ENCODE results near the gene TRAF7. TPM values are rescaled to one million over a fixed set of nuclear protein-coding genes. Genes with fewer than 3 reads are reported as not detected.
A peak's percentile ranks its signal among the peaks of the same experiment; 100 is the strongest.

Gene TRAF7
- total RNA-seq, 1 experiment from 2014 or later, result 35.9 TPM

DNA sequence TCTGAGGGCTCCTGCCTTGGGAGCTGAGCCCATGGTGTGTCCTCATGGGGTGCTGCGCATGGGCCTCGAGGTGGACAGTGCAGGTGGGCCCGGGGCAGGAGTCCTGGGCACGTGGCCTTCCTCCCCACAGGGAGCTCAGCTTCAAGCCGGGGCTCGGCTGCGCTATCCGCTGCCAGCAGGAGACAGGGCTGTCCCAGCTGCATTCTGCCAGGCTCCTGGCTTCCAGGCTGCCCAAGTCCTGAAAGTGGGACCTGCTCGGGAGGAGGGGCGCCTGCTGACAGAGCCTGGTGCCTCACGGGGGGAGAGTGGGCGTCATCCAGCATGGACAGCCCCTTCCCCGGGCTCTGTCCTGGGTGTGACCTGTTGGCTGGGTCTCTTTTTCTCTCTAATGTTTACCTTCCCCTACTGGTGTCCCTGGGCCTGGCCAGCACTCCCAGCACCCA, 7.1 kb downstream of the TRAF7 start:
- H3K27me3 ChIP-seq, result no peaks in the 10 kb centered on the region
- no peak for DNase-seq
- 0 out of 2 replicates have a peak, but pooled peaks cover 7% of the 10 kb centered on the region for H3K36me3 ChIP-seq
- H3K27ac ChIP-seq, result no peak overlapping the region
- H3K4me1 ChIP-seq, result no peaks in the 10 kb centered on the region
- H3K4me3 ChIP-seq, result no peak overlapping the region
- H3K9me3 ChIP-seq (replicated peaks), result no peaks in the 10 kb centered on the region

DNA sequence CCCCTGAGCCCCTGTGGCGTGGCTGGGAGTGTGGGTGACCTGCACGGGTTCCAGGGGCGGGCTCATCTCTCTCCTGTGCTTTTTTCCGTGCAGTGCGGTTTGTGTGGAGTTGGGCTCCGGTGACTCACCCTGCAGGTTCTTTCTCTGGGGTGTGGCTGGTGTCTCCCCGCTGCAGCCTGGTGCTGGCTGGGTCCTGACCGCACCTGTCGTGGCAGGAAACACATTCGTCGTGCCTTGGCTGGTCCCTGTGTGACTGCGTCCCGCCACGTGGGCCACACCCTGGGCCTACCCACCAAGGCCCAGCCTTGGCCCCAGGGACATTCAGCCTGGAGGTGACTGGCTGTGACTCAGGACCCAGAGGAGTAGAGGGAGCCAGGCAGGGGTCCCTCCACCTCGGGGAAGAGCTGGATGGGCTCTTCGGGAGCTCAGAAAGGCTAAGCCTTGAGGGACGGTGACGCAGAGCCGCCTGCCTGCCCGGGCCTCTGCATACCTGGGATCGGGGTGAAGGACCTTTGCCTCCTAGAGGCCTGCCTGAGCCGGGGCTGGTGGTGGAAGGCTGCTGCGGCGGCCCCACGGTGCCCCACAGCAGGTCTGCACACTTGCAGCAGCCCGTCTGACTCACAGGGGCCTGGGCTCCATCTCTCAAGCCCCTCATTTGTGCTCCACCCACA, 7.8 kb downstream of the TRAF7 start:
- H3K27ac ChIP-seq, result peak overlapping the region; percentile 41
- H3K9me3 ChIP-seq (replicated peaks), result no peaks in the 10 kb centered on the region
- H3K4me3 ChIP-seq, result no peak overlapping the region
- no peaks in the 10 kb centered on the region for H3K4me1 ChIP-seq
- peaks cover 7% of the 10 kb centered on the region; the same call in 1 of the 2 replicates for H3K36me3 ChIP-seq
- peak in 1 of 2 experiments; percentile 25 for DNase-seq
- H3K27me3 ChIP-seq, result no peaks in the 10 kb centered on the region

DNA sequence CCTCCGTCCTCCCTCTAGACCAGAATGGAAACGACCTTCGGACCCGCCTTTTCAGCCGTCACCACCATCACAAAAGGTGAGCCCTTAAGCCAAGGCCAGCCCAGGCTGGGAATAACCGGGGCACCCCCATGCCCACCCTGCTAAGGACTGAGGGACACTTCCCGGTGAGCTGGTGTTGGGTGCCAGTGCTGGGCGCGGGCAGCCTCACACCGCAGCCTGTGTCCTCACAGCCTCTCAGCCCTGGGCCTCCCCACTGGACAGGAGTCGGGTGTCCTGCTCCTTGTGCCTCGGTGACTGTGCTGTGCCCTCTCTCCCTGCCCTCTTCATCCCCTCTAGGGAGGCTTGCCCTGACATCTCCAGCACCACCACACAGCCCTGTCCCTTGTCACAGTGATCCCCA, 10.3 kb downstream of the TRAF7 start:
- Histone ChIP-seq H3K27me3 (no peaks in the 10 kb centered on the region), H3K27ac (no peak overlapping the region), H3K4me1 (peaks cover 4% of the 10 kb centered on the region; the same call in 1 of the 2 replicates), H3K36me3 (peaks cover 7% of the 10 kb centered on the region), H3K9me3 (replicated peaks) (no peaks in the 10 kb centered on the region), H3K4me3 (no peak overlapping the region)
- DNase-seq, result no peak

DNA sequence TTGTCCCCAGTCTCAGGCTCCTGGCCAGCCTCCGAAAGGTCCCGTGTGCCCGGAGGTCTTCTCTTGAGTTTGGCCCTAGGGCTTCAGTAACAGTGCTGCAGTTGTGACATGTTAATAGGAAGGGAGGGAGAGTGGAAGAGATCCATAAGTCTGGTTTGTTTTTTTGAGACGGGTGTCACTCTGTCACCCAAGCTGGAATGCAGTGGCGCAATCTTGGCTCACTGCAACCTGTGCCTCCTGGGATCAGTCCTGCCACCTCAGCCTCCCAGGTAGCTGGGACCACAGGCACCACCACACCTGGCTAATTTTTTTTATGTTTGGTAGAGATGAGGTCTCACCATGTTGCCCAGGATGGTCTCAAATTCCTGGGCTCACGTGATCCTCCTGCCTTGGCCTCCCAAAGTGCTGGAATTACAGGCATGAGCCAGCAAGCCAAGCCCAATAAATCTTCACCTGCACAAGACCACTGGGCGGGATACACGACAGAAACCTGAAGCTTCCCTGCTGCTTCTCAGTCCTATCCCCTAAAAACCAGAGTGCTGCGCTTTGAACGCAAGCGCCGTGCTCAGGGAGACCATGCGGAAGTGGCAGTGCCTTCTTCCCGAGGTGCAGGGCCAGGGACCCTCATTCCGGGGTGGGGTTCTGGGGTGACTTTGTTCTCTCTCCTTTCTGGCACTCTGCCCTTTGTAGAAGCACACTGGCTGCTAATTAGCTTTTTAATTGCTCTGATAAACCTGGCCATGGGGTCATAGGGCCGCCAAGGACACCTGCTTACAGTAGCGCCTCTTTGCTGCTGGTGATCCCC, 10.9 kb downstream of the TRAF7 start:
- Histone ChIP-seq H3K27ac (no peak overlapping the region), H3K4me1 (peaks cover 4% of the 10 kb centered on the region; the same call in 1 of the 2 replicates), H3K9me3 (replicated peaks) (no peaks in the 10 kb centered on the region), H3K27me3 (no peaks in the 10 kb centered on the region), H3K4me3 (no peak overlapping the region), H3K36me3 (peaks cover 8% of the 10 kb centered on the region)
- DNase-seq, result no peak

DNA sequence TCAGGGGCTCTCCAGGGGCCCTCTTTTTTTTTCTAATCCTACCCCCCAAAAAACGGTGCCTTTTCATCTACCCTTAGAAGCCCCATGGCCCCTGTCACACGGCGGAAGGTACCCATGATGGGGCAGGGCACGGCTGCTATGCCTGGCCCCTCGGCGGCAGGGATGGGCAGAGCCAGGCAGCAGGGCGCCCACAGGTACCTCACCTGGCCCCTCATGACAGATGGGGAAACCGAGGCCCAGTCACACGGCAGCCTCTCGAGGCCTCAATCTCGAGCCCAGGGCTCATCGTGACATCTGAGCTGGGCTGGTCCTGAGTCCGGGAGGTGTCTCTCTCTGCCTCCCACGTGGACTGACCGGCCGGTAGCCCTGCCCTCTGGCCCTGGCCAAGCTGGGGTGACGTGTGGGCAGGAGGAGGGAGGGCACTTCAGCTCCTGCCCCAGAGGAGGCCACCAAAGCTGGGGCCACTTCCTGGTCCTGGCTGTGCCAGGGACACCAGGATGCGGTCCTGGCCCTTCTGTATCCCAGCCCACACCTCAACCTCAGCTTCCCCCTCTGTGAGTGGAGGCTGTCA, 11.6 kb downstream of the TRAF7 start:
- Histone ChIP-seq H3K4me3 (no peak overlapping the region), H3K36me3 (peaks cover 12% of the 10 kb centered on the region), H3K27ac (no peak overlapping the region), H3K27me3 (no peaks in the 10 kb centered on the region), H3K4me1 (peaks cover 4% of the 10 kb centered on the region; the same call in 1 of the 2 replicates), H3K9me3 (replicated peaks) (no peaks in the 10 kb centered on the region)
- no peak for DNase-seq

DNA sequence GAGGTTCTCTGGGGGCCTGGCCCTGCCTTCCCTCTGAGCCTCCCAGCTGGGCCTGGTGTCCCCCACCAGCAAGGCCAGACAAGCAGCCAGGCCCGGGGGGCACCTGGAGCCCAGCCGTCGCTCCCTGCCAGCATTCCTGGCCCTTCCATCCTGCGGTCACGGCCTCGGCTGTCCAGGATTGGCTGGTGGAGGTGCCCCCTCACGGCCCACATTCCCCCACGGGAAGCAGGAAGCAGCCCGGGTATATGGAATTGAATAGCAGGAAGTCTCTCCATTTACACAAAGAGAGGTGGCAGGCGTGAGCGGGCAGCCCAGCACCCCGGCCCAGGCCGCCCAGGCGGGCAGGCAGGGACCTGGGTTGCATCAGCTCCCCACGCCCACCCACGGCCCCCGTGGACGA, 14.5 kb downstream of the TRAF7 start:
- Histone ChIP-seq H3K4me3 (no peak overlapping the region), H3K36me3 (peaks cover 13% of the 10 kb centered on the region), H3K4me1 (peaks cover 4% of the 10 kb centered on the region; the same call in 1 of the 2 replicates), H3K9me3 (replicated peaks) (no peaks in the 10 kb centered on the region), H3K27me3 (no peaks in the 10 kb centered on the region), H3K27ac (peak overlapping the region; percentile 32; the same call in 1 of the 2 replicates)
- peak in 1 of 2 experiments; percentile 47 for DNase-seq

DNA sequence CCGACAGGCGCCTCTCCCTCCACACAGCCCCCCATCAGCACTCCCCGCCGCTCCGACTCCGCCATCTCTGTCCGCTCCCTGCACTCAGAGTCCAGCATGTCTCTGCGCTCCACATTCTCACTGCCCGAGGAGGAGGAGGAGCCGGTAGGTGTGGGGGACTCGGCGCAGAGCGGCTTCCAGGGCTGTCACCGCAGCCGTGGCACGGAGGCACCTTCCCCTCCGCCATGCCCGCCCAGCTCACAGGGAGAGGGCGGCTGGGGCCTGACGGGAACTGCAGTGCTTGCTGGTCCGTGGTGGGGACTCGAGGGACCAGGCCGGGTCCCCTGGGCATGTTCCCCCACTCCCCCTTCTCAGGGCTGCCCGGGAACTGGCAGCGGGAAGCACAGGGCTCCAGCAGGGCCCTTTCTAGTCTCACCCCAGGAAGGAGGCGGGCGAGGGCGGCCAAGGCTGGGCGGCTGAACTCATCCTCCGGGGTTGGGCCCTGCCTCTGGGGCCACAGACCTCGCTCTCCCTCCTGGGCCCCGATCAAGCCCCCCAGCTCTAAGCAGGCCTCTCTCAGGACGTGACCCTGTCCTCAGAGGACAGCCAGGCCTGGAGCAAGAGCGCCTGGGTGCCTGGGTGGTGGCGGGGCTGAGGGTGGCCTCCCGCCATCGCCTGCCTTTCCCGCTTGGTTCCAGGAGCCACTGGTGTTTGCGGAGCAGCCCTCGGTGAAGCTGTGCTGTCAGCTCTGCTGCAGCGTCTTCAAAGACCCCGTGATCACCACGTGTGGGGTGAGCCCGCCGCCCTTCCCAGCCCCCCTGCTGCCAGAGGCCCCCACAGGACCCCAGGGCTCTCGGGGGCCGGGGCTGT, 15.2 kb downstream of the TRAF7 start:
- Histone ChIP-seq H3K4me3 (no peak overlapping the region), H3K4me1 (peaks cover 4% of the 10 kb centered on the region; the same call in 1 of the 2 replicates), H3K9me3 (replicated peaks) (no peaks in the 10 kb centered on the region), H3K27ac (peak overlapping the region; percentile 32; the same call in 1 of the 2 replicates), H3K27me3 (no peaks in the 10 kb centered on the region), H3K36me3 (peaks cover 20% of the 10 kb centered on the region)
- DNase-seq, result no peak

DNA sequence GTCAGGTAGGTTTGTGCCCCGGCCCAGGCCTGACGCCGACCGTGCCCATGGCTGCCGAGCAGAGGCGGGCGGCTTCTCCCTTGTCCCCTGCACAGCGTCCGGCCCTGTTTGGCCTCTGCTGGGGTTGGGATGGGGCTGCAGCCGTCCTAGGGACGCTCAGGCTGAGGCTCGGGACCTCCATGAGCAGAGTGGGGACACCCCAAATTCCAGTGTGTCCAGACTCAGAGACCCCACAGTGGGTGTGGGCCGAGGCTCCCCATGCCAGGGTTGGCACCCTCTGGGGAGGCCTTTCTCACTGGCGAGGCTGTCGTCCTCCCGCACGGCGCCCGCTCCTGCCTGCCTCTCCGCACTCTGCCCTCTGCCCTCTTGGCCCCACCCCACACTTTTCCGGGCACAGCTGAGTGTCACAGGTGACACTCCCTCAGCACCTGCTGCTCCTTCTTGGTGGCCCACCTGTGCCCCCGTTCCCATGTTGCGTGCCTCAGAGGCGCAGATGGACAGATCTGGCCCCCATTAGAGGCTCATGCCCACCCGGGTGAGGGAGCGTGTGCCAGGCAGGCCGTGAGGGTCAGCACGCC, 16.1 kb downstream of the TRAF7 start:
- Histone ChIP-seq H3K36me3 (peaks cover 20% of the 10 kb centered on the region), H3K9me3 (replicated peaks) (no peaks in the 10 kb centered on the region), H3K4me3 (no peak overlapping the region), H3K27ac (no peak overlapping the region), H3K27me3 (no peaks in the 10 kb centered on the region), H3K4me1 (peaks cover 4% of the 10 kb centered on the region; the same call in 1 of the 2 replicates)
- DNase-seq, result no peak

DNA sequence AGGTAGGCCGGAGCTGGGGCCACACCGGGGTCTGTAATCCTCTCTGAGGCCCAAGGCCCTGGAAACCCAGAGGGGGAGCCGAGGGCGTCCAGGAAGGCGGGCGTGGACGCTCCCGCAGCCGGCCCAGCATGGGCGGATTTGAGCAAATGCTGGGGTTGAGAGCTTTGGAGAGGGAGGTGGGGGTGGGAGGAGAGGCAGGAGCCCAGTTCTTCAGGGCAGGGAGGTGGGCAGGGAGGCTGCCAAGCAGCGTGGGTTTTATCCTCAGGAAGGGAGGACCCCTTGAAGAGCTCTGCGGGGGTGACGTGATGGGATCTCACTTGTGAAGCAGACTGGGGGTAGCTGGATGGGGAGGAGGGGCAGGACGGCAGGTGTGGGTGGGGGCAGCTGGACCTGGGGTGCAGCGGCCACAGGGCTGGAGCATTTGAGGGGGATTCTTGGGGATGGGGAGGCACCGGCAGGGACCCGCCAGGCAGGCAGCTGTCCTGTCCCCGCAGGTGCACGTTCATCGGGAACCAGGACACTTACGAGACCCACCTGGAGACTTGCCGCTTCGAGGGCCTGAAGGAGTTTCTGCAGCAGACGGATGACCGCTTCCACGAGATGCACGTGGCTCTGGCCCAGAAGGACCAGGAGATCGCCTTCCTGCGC, 17.2 kb downstream of the TRAF7 start:
- Histone ChIP-seq H3K4me1 (peaks cover 4% of the 10 kb centered on the region; the same call in 1 of the 2 replicates), H3K36me3 (peaks cover 25% of the 10 kb centered on the region), H3K4me3 (no peak overlapping the region), H3K27ac (no peak overlapping the region), H3K9me3 (replicated peaks) (no peaks in the 10 kb centered on the region), H3K27me3 (no peaks in the 10 kb centered on the region)
- no peak for DNase-seq

DNA sequence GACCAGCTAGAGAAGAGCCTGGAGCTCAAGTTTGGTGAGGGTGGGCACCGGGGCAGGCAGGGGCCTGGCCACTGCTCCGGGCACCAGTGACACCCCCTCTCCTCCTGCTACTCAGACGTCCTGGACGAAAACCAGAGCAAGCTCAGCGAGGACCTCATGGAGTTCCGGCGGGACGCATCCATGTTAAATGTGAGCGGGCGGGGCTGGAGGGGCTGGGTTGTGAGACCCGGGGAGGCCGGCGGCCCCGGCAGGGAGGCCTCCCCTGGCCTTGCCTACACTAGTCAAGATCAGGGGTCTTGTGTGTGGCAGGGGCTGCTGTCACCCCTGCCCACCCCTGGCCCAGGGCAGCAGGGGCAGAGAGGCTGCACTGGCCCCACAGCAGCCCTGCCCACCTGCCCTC, 17.8 kb downstream of the TRAF7 start:
- Histone ChIP-seq H3K36me3 (peaks cover 27% of the 10 kb centered on the region), H3K4me3 (no peak overlapping the region)

DNA sequence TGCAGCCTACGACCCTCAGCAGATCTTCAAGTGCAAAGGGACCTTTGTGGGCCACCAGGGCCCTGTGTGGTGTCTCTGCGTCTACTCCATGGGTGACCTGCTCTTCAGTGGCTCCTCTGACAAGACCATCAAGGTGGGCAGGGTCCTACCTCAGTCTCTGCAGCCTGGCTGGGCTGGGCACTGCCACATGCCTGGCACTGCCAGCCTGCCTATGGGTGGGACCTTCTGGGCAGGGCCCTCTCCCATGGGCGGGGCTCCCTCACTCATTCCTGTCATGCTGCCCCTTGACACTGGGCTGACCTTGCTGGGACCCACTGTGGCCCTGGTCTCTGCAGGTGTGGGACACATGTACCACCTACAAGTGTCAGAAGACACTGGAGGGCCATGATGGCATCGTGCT, 18.3 kb downstream of the TRAF7 start:
- Histone ChIP-seq H3K27ac (no peak overlapping the region), H3K4me1 (peaks cover 4% of the 10 kb centered on the region; the same call in 1 of the 2 replicates), H3K27me3 (no peaks in the 10 kb centered on the region), H3K36me3 (peaks cover 27% of the 10 kb centered on the region), H3K4me3 (no peak overlapping the region), H3K9me3 (replicated peaks) (no peaks in the 10 kb centered on the region)
- DNase-seq, result no peak

More for the DNA sequence above, 17.8 kb downstream of the TRAF7 start:
- H3K4me1 ChIP-seq, result peaks cover 4% of the 10 kb centered on the region; the same call in 1 of the 2 replicates
- no peak overlapping the region for H3K27ac ChIP-seq
- no peaks in the 10 kb centered on the region for H3K27me3 ChIP-seq
- H3K9me3 ChIP-seq (replicated peaks), result no peaks in the 10 kb centered on the region
- no peak for DNase-seq

DNA sequence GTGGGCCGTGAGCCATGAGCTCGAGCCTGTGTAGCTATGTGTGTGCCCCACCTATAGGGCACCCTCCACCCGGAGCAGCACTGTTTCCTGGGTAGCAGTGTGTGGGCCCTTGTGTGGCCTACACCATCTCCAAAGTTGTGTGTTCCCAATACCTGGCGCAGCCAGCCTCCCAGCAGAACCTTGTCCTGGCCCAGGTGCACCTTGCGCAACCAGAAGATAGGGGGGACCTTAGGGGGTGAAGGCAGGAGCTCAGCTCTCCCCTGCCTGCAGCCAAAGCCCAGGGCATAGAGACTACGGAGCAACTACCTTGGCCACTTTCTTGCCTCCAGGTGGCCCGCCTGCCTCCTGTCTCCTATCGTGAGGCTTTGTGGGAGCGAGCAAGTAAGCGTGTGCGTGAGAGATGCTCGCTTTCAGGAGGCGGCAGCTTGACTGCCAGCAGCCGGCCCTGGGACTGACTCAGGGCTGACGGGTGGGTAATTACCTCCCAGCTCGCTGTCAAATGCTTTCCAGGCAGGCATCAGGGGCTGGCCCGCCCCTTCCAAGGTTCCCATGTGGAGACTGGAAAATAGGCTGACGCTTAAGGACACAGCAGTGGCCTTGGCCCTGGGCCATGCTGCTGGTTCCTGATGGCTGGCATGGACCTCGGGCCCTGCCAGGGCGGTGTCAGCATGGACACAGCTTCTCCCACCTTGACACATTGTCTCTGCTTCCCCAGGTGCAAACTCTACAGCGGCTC, 19.0 kb downstream of the TRAF7 start:
- Histone ChIP-seq H3K36me3 (peaks cover 27% of the 10 kb centered on the region), H3K4me1 (peaks cover 2% of the 10 kb centered on the region; the same call in 1 of the 2 replicates), H3K27me3 (no peaks in the 10 kb centered on the region), H3K4me3 (no peak overlapping the region), H3K27ac (no peak overlapping the region), H3K9me3 (replicated peaks) (no peaks in the 10 kb centered on the region)
- DNase-seq, result no peak

DNA sequence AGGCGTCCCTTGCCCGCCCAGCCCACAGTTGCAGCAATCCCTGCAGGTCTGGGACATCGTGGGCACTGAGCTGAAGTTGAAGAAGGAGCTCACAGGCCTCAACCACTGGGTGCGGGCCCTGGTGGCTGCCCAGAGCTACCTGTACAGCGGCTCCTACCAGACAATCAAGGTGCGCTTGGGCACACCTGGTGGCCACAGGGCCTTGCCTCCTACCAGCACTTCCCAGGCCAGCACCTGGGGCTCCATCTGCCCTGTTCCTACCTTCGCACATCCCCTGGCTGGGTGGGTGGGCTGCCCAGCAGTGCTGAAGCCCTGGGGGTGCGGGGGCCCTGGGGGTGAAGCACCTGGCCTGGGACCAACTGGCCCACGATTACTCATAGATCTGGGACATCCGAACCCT, 19.9 kb downstream of the TRAF7 start:
- H3K4me3 ChIP-seq, result no peak overlapping the region
- no peaks in the 10 kb centered on the region for H3K27me3 ChIP-seq
- no peak for DNase-seq
- no peak overlapping the region for H3K27ac ChIP-seq
- H3K36me3 ChIP-seq, result peaks cover 27% of the 10 kb centered on the region
- H3K4me1 ChIP-seq, result no peaks in the 10 kb centered on the region
- no peaks in the 10 kb centered on the region for H3K9me3 ChIP-seq (replicated peaks)
